ENCODE measurements around the gene NELFB. TPM values are rescaled to one million over a fixed set of nuclear protein-coding genes. Genes with fewer than 3 reads are reported as not detected.

The NELFB gene
- total and polyA plus RNA-seq, 2 donors (not counting 1 experiment from before 2014, with no cell fraction given): 53.7 to 55.8 TPM

- H3K9ac ChIP-seq (ENCODE audit: low read length): no peak overlapping the region
- no peaks in the 10 kb centered on the region for H3K9me3 ChIP-seq (ENCODE audit: control extremely low read depth in 1 of 3, control insufficient read depth in 2 of 3, insufficient read depth in 1 of 3, low read length in 2 of 3)
- Mint-ChIP-seq H3K9me3 (ENCODE audit: insufficient read depth) (no peaks in the 10 kb centered on the region), H3K27me3 (no peaks in the 10 kb centered on the region), H3K27ac (no peak overlapping the region), H3K4me1 (peaks cover 22% of the 10 kb centered on the region), H3K4me3 (no peak overlapping the region)
- no peak overlapping the region for H3K4me3 ChIP-seq (ENCODE audit: control extremely low read depth in 1 of 5, extremely low read depth in 1 of 5, insufficient read depth in 1 of 5, low read depth in 2 of 5, low read length in 4 of 5)
- peaks cover 32% of the 10 kb centered on the region for H3K79me2 ChIP-seq (ENCODE audit: control insufficient read depth, insufficient read depth, low read length)
- H3K4me2 ChIP-seq (replicated peaks; ENCODE audit: low read depth, low read length, poor library complexity, severe bottlenecking): no peak overlapping the region
- ATAC-seq (ENCODE audit: low read depth) (no peak), DNase-seq (no peak)
- no peak for TF ChIP-seq CTCF (IDR thresholded peaks at IDR 0.05)
- TF ChIP-seq EZH2 (IDR thresholded peaks at IDR 0.05; ENCODE audit: borderline replicate concordance, insufficient read depth, low read depth, low read length, poor library complexity, severe bottlenecking): no peak
- POLR2A ChIA-PET: interaction anchor here (0.6 kb wide), 3 partner anchors 38 to 202 kb away, joined by 3 to 5 read pairs (median 3); partner anchors contain the start of gene MAN1B1
- no peak overlapping the region for H3K27ac ChIP-seq (ENCODE audit: low read length in 2 of 2)
- H3K4me1 ChIP-seq (ENCODE audit: control insufficient read depth in 2 of 2, insufficient read depth in 2 of 2, low read length in 2 of 2): peaks cover 11 to 12% of the 10 kb centered on the region in 2 donors
- H3K27me3 ChIP-seq (replicated peaks in 1 of 4; ENCODE audit: control extremely low read depth in 1 of 4, control insufficient read depth in 3 of 4, insufficient read depth in 4 of 4, low read length in 3 of 4): no peaks in the 10 kb centered on the region
- H4K20me1 ChIP-seq (ENCODE audit: control insufficient read depth, insufficient read depth, low read length, poor library complexity, severe bottlenecking): peaks cover 28% of the 10 kb centered on the region
- intact Hi-C loops (cut with micrococcal nuclease): no loop called here
- CTCF ChIA-PET: interaction anchor here (0.8 to 1.1 kb wide), 2 partner anchors 113 to 199 kb away, joined by 3 read pairs; no protein-coding TSS in a partner anchor
- peaks cover 0 to 20% of the 10 kb centered on the region in 2 experiments for H3K36me3 ChIP-seq (replicated peaks in 1 of 2; ENCODE audit: control extremely low read depth in 1 of 2, control insufficient read depth in 1 of 2, extremely low read depth in 1 of 2, insufficient read depth in 2 of 2, low read length in 1 of 2)
- no peak overlapping the region for H2AFZ ChIP-seq (ENCODE audit: insufficient read depth, low read depth, low read length, poor library complexity, severe bottlenecking)
- WGBS (ENCODE audit: insufficient coverage): 94% methylated on average over 25 of the region's 25 CpGs
Measured at GRCh38 chr9:137245450-137246421, 9.4 kb upstream of the NELFB start.

Measured in B cell (primary cell).